PC-3 (cell line): ENCODE measurements around the gene SNRNP35.

Source experiments
- CTCF ChIP-seq: fragments of 300-600 bp; sonication (generic); conservative IDR thresholded peaks from 2 replicates; pipeline ENCODE4 v1.5.1; 2017; ENCODE audit warnings: antibody characterized with exemption, low read depth, mild to moderate bottlenecking, low read length
- EZH2 ChIP-seq: fragments of 300-600 bp; sonication (generic); IDR thresholded peaks from one replicate; pipeline ENCODE4 v1.6.1; 2017; ENCODE audit warnings: antibody characterized with exemption, mild to moderate bottlenecking, low read length; ENCODE audit not compliant: unreplicated experiment
- EZH2phosphoT487 ChIP-seq: fragments of 300-600 bp; sonication (generic); IDR thresholded peaks from 2 replicates; pipeline ENCODE4 v1.6.1; 2018; ENCODE audit warnings: mild to moderate bottlenecking, antibody characterized with exemption, low read length, borderline replicate concordance

- TF ChIP-seq CTCF (no peak), EZH2phosphoT487 (no peak), EZH2 (no peak)
These were observed 40.3 kb downstream of the SNRNP35 start for GRCh38 chr12:123498126-123498825.
